HepG2 (cell line): ENCODE data around the gene INF2. TPM values are rescaled to one million over a fixed set of nuclear protein-coding genes. Genes with fewer than 3 reads are reported as not detected.

Source experiments
- ATAC-seq: fragments of 200-7000 bp; cut with Tn5 transposase; 3 replicates; pipeline ENCODE4 v1.9.1; 2020; ENCODE audit warnings: mild to moderate bottlenecking, moderate library complexity
- BruUV-seq: library from RNA; stranded (reverse); fragments of 400-500 nt; replicated peaks from 2 replicates; lab custom pipeline; 2021; lab: Mats Ljungman, UMichigan
- CTCF ChIA-PET: fragments of 300-600 bp; formaldehyde crosslinking; extraction: SDS; loops from one replicate; lab custom pipeline; 2021; ENCODE audit warnings: low total read pairs, inconsistent platforms, low intra/inter-chr PET ratio; lab: Yijun Ruan, JAX
- POLR2A ChIA-PET: fragments of 350-600 bp; sonication (Branson Sonifier 250); formaldehyde crosslinking; loops from one replicate; lab custom pipeline; 2020; ENCODE audit warnings: antibody characterized with exemption, inconsistent platforms; lab: Yijun Ruan, JAX
- DNase-seq: peaks from one replicate; pipeline ENCODE4 v3.0.0-alpha.2; 2015; ENCODE audit warnings: low spot score
- FAIRE-seq: peaks from 3 replicates; lab custom pipeline; 2011; peaks lifted over from hg19 to GRCh38; lab: Jason Lieb, UNC
- H2AFZ ChIP-seq: one replicate; pipeline ENCODE4 v1.6.1; 2011; ENCODE audit warnings: low read length, inconsistent platforms
- H3K27ac ChIP-seq: fragments of 300-600 bp; 3 replicates; pipeline ENCODE4 v1.8.0; 2011; ENCODE audit warnings: mixed run types, mild to moderate bottlenecking, mixed read lengths, low read length, inconsistent platforms; ENCODE audit not compliant: insufficient read depth; ENCODE audit errors: extremely low read length
- H3K27me3 ChIP-seq, 2 experiments: fragments of 200-600 bp in 1 of 2; 2 replicates in 1 of 2; 3 replicates in 1 of 2; pipeline versions ENCODE4 v1.6.0 to v1.8.0; 2011; ENCODE audit warnings: low read length in 2 of 2, mild to moderate bottlenecking in 2 of 2, moderate library complexity in 2 of 2, inconsistent platforms in 1 of 2; ENCODE audit not compliant: insufficient read depth in 2 of 2, control insufficient read depth in 1 of 2
- H3K36me3 ChIP-seq, 2 experiments: fragments of 200-600 bp in 1 of 2; replicated peaks in 1 of 2; 2 replicates in 1 of 2; 3 replicates in 1 of 2; pipeline versions ENCODE4 v1.5.1 to v1.8.0; 2011; ENCODE audit warnings: low read length in 2 of 2, inconsistent platforms in 1 of 2; ENCODE audit not compliant: insufficient read depth in 2 of 2, control insufficient read depth in 1 of 2
- H3K4me1 ChIP-seq: 2 replicates; pipeline ENCODE4 v1.5.1; 2012; ENCODE audit warnings: low read length, inconsistent platforms; ENCODE audit not compliant: insufficient read depth
- H3K4me2 ChIP-seq: 2 replicates; pipeline ENCODE4 v1.6.0; 2011; ENCODE audit warnings: low read depth, low read length, inconsistent platforms
- H3K4me3 ChIP-seq, 3 experiments: fragments of 200-600 bp in 1 of 3; sonication (generic), shearing (Covaris generic) in 1 of 3; replicated peaks in 1 of 3; 2 replicates each; pipeline ENCODE4 v1.5.1; 2011 to 2016; ENCODE audit warnings: low read length in 3 of 3, inconsistent platforms in 2 of 3, low read depth in 2 of 3, mild to moderate bottlenecking in 2 of 3, control low read depth in 1 of 3, mixed read lengths in 1 of 3; ENCODE audit not compliant: insufficient read depth in 1 of 3
- H3K79me2 ChIP-seq: one replicate; pipeline ENCODE4 v1.6.1; 2011; ENCODE audit warnings: low read length, inconsistent platforms; ENCODE audit not compliant: insufficient read depth
- H3K9ac ChIP-seq: 2 replicates; pipeline ENCODE4 v1.6.0; 2011; ENCODE audit warnings: mild to moderate bottlenecking, low read depth, low read length, inconsistent platforms; ENCODE audit not compliant: insufficient read depth
- H3K9me3 ChIP-seq: 2 replicates; pipeline ENCODE4 v1.5.1; 2012; ENCODE audit warnings: mild to moderate bottlenecking, low read length
- H4K20me1 ChIP-seq: 2 replicates; pipeline ENCODE4 v1.6.0; 2011; ENCODE audit warnings: inconsistent platforms, mild to moderate bottlenecking, low read length, moderate library complexity; ENCODE audit not compliant: insufficient read depth
- CENPX ChIP-seq: sonication (generic); formaldehyde crosslinking; IDR thresholded peaks from 2 replicates; pipeline ENCODE4 v1.9.0; 2021; ENCODE audit warnings: mild to moderate bottlenecking, missing genetic modification reagents, moderate library complexity
- CSRNP1 ChIP-seq: sonication (generic); formaldehyde crosslinking; IDR thresholded peaks from 2 replicates; pipeline ENCODE4 v1.8.1; 2023; ENCODE audit warnings: mild to moderate bottlenecking, missing genetic modification reagents
- FOXP4 ChIP-seq: sonication (generic); formaldehyde crosslinking; IDR thresholded peaks from 2 replicates; pipeline ENCODE4 v1.4.0; 2020; ENCODE audit warnings: missing genetic modification reagents
- GPN1 ChIP-seq: sonication (generic); formaldehyde crosslinking; IDR thresholded peaks from 2 replicates; pipeline ENCODE4 v1.5.1; 2020; ENCODE audit warnings: missing genetic modification reagents, borderline replicate concordance
- KMT2A ChIP-seq: sonication (generic); formaldehyde crosslinking; IDR thresholded peaks from 2 replicates; pipeline ENCODE4 v1.4.0; 2020; ENCODE audit warnings: missing genetic modification reagents
- NFE2L1 ChIP-seq: sonication (generic); formaldehyde crosslinking; IDR thresholded peaks from 2 replicates; pipeline ENCODE4 v1.4.0; 2020; ENCODE audit warnings: missing genetic modification reagents, mild to moderate bottlenecking, borderline replicate concordance
- NKX3-1 ChIP-seq: sonication (generic); formaldehyde crosslinking; IDR thresholded peaks from 2 replicates; pipeline ENCODE4 v1.5.0; 2020; ENCODE audit warnings: missing genetic modification reagents
- SKI ChIP-seq: fragments of 450-650 bp; IDR thresholded peaks from one replicate; pipeline ENCODE4 v1.6.1; 2018; ENCODE audit warnings: mild to moderate bottlenecking; ENCODE audit not compliant: partially characterized antibody
- SOX13 ChIP-seq, 3 experiments: fragments of 450-650 bp in 1 of 3; sonication (generic) in 1 of 3; formaldehyde crosslinking in 1 of 3; IDR thresholded peaks in 2 of 3; conservative IDR thresholded peaks in 1 of 3; 2 replicates each; pipeline versions ENCODE4 v1.5.0 to v1.6.1; 2016 to 2020; ENCODE audit warnings: antibody characterized with exemption in 1 of 3, mild to moderate bottlenecking in 1 of 3, missing compliant biosample characterization in 1 of 3, missing genetic modification reagents in 1 of 3, moderate library complexity in 1 of 3
- ZBTB8A ChIP-seq: sonication (generic); formaldehyde crosslinking; IDR thresholded peaks from 2 replicates; pipeline ENCODE4 v1.4.0; 2020; ENCODE audit warnings: mild to moderate bottlenecking, low read depth, missing genetic modification reagents, borderline replicate concordance
- ZMYM3 ChIP-seq: sonication (generic); formaldehyde crosslinking; IDR thresholded peaks from 2 replicates; pipeline ENCODE4 v1.5.1; 2020; ENCODE audit warnings: mild to moderate bottlenecking, missing genetic modification reagents
- ZNF20 ChIP-seq: sonication (generic); formaldehyde crosslinking; IDR thresholded peaks from 2 replicates; pipeline ENCODE4 v1.4.0; 2020; ENCODE audit warnings: mild to moderate bottlenecking, moderate library complexity, missing genetic modification reagents
- ZNF230 ChIP-seq: sonication (generic); formaldehyde crosslinking; IDR thresholded peaks from 2 replicates; pipeline ENCODE4 v1.4.0; 2020; ENCODE audit warnings: mild to moderate bottlenecking, missing genetic modification reagents
- ZNF256 ChIP-seq: sonication (generic); formaldehyde crosslinking; conservative IDR thresholded peaks from 2 replicates; pipeline ENCODE4 v1.4.0; 2020; ENCODE audit warnings: missing genetic modification reagents
- ZNF44 ChIP-seq: sonication (generic); formaldehyde crosslinking; IDR thresholded peaks from 2 replicates; pipeline ENCODE4 v1.5.1; 2020; ENCODE audit warnings: mild to moderate bottlenecking, missing genetic modification reagents
- ZNF451 ChIP-seq: sonication (generic); formaldehyde crosslinking; IDR thresholded peaks from 2 replicates; pipeline ENCODE4 v1.5.0; 2020; ENCODE audit warnings: mild to moderate bottlenecking, missing genetic modification reagents
- ZNF597 ChIP-seq: sonication (generic); formaldehyde crosslinking; IDR thresholded peaks from 2 replicates; pipeline ENCODE4 v1.5.0; 2020; ENCODE audit warnings: missing genetic modification reagents
- ZSCAN31 ChIP-seq: sonication (generic); formaldehyde crosslinking; IDR thresholded peaks from 2 replicates; pipeline ENCODE4 v1.5.0; 2020; ENCODE audit warnings: low read depth, mild to moderate bottlenecking, missing genetic modification reagents
- WGBS: methylation state at CpG from one replicate; pipeline ENCODE4 v1.1.6; 2017; ENCODE audit warnings: low lambda C conversion rate; 5-methylcytosine and 5-hydroxymethylcytosine counted together
- in situ Hi-C: cut with HindIII; loops from 2 replicates; pipeline ENCODE4 v1.10.0; 2017; ENCODE audit warnings: low pct_unique_long_range_greater_than_20kb; ENCODE audit not compliant: extremely low pct_ligation_motif_present
- intact Hi-C: fragments of 100-400 bp; cut with micrococcal nuclease; formaldehyde crosslinking; loops from one replicate; pipeline ENCODE4 v1.10.0; 2022; ENCODE audit not compliant: unreplicated experiment
- polyA plus RNA-seq, 8 experiments: library from polyadenylated mRNA; depleted of rRNA in 3 of 8; stranded (reverse) in 7 of 8; unstranded in 1 of 8; fragments of >200 nt; fragmentation: Illumina TruSeq in 4 of 8; extraction: Trizol in 4 of 8; gene quantifications; 2 replicates each; pipeline versions ENCODE4 v1.2.1 to v1.2.3, GENCODE V29; 2011 to 2016; ENCODE audit warnings: low read depth in 4 of 8, missing spikeins in 1 of 8, mixed read lengths in 1 of 8; ENCODE audit not compliant: insufficient read depth in 1 of 8
- total RNA-seq, 5 experiments: library from RNA; depleted of rRNA; stranded (reverse); fragments of >200 nt; fragmentation: Illumina TruSeq; extraction: Trizol; gene quantifications; 2 replicates each; pipeline ENCODE4 v1.2.3, GENCODE V29; 2016; ENCODE audit warnings: low read depth in 1 of 5

The INF2 gene
- total and polyA plus RNA-seq, 2 of the 13 experiments (the other 11 are each of a cell fraction or from before 2014, with no cell fraction given), result 16.4 to 26.4 TPM

- Histone ChIP-seq H3K4me2 (peak within 1 kb of the TSS; percentile 94), H3K9me3 (no peaks in the 10 kb centered on the region), H2AFZ (no peak within 1 kb of the TSS), H3K27ac (peak within 1 kb of the TSS; percentile 88), H3K9ac (peak within 1 kb of the TSS; percentile 91), H3K4me3 (peak within 1 kb of the TSS; percentile 78 to 94 (median 80)), H4K20me1 (peaks cover 17% of the 10 kb centered on the region), H3K79me2 (peaks cover 38% of the 10 kb centered on the region), H3K4me1 (peaks cover 69% of the 10 kb centered on the region), H3K36me3 (peaks cover 8 to 23% of the 10 kb centered on the region in 2 experiments), H3K27me3 (no peaks in the 10 kb centered on the region)
- DNase-seq (peak; percentile 97), FAIRE-seq (peak; percentile 76), ATAC-seq (peak; percentile 81)
- WGBS, result 2% methylated on average over 48 of the region's 95 CpGs
- POLR2A ChIA-PET, result interaction anchor here (0.5 to 4.8 kb wide), 19 partner anchors 8 to 536 kb away, joined by 3 to 72 read pairs (median 6); partner anchors contain the start of genes ADSS1, CDCA4, CEP170B and ZBTB42
- in situ Hi-C loops (no loop called here), intact Hi-C loops (loop anchor here (2.0 kb wide), 1 partner anchor 14 kb away; no protein-coding TSS in a partner anchor)
- BruUV-seq, result no TSS peak
- CTCF ChIA-PET, result no interaction called here
- TF ChIP-seq NKX3-1 (CRISPR knock-in tag), result no peak; the same call in 1 of the 2 replicates
- TF ChIP-seq SOX13 (IDR thresholded peaks at IDR 0.05), result no peak
- peak in 1 of 2 experiments; percentile 37; a peak in 2 of 4 replicates for TF ChIP-seq SOX13 (CRISPR knock-in tag; conservative IDR thresholded peaks at IDR 0.05 in 1 of 2, IDR thresholded peaks at IDR 0.05 in 1 of 2)
- peak; percentile 67; the same call in 1 of the 2 replicates for TF ChIP-seq ZNF44 (CRISPR knock-in tag)
- peak; percentile 89 for TF ChIP-seq ZSCAN31 (CRISPR knock-in tag)
- TF ChIP-seq KMT2A (CRISPR knock-in tag), result no peak; the same call in 1 of the 2 replicates
- no peak for TF ChIP-seq ZNF597 (CRISPR knock-in tag)
- TF ChIP-seq CSRNP1 (CRISPR knock-in tag), result 0 out of 2 replicates have a peak, but pooled peaks have one; percentile 49
- TF ChIP-seq ZNF230 (CRISPR knock-in tag), result 0 out of 2 replicates have a peak, but pooled peaks have one; percentile 72
- TF ChIP-seq ZMYM3 (CRISPR knock-in tag), result no peak; the same call in 1 of the 2 replicates
- TF ChIP-seq ZNF451, result peak; percentile 85
- TF ChIP-seq GPN1 (CRISPR knock-in tag), result no peak; the same call in 1 of the 2 replicates
- TF ChIP-seq SKI, result no peak
- TF ChIP-seq ZBTB8A (CRISPR knock-in tag), result peak; percentile 48; the same call in 1 of the 2 replicates
- TF ChIP-seq ZNF20 (CRISPR knock-in tag), result peak; percentile 18; the same call in 1 of the 2 replicates
- peak; percentile 75; the same call in 1 of the 2 replicates for TF ChIP-seq NFE2L1 (CRISPR knock-in tag)
- TF ChIP-seq FOXP4 (CRISPR knock-in tag), result 0 out of 2 replicates have a peak, but pooled peaks have one; percentile 6
- no peak; the same call in 1 of the 2 replicates for TF ChIP-seq ZNF256 (CRISPR knock-in tag)
- no peak for TF ChIP-seq CENPX (CRISPR knock-in tag)
Observed at GRCh38 chr14:104752735-104753527, 63.5 kb downstream of the INF2 start, which contains the start of gene SIVA1. TSS of gene SIVA1 (plus strand) at chr14:104753147. CDS start at chr14:104753202, 55 bp downstream.
